Progenitor cell of endocrine pancreas (in vitro differentiated cells): Measurements from ENCODE around the gene CYP2W1. TPM values are rescaled to one million over a fixed set of nuclear protein-coding genes. Genes with fewer than 3 reads are reported as not detected.

ENCODE experiments used
- DNase-seq: peaks from one replicate; pipeline ENCODE4 v3.0.0; 2021; ENCODE audit warnings: low spot score; ENCODE audit not compliant: unreplicated experiment
- H3K27ac Mint-ChIP-seq: 2 replicates; pipeline ENCODE4 v1.8.0; 2021; ENCODE audit warnings: mild to moderate bottlenecking, moderate library complexity, mixed read lengths
- H3K27me3 Mint-ChIP-seq: 2 replicates; pipeline ENCODE4 v1.8.0; 2021; ENCODE audit warnings: mixed read lengths
- H3K36me3 Mint-ChIP-seq: 2 replicates; pipeline ENCODE4 v1.8.0; 2022; ENCODE audit warnings: mixed read lengths; ENCODE audit not compliant: insufficient read depth
- H3K4me1 Mint-ChIP-seq: 2 replicates; pipeline ENCODE4 v1.8.0; 2021; ENCODE audit warnings: low read depth, mixed read lengths
- H3K4me3 Mint-ChIP-seq: 2 replicates; pipeline ENCODE4 v1.8.0; 2021; ENCODE audit warnings: low read depth, mild to moderate bottlenecking, moderate library complexity, mixed read lengths
- H3K9me3 Mint-ChIP-seq: 2 replicates; pipeline ENCODE4 v1.8.0; 2021; ENCODE audit warnings: low read depth, mixed read lengths
- CTCF ChIP-seq: fragments of 200-600 bp; sonication (generic); IDR thresholded peaks from one replicate; pipeline ENCODE4 v1.5.0; 2021; ENCODE audit warnings: antibody characterized with exemption, mild to moderate bottlenecking; ENCODE audit not compliant: unreplicated experiment
- total RNA-seq: library from RNA; stranded (reverse); gene quantifications from 2 replicates; pipeline ENCODE4 v1.2.1, GENCODE V29; 2021

CYP2W1 gene
- total RNA-seq, 1 donor from 2014 or later = 1.2 TPM

DNA sequence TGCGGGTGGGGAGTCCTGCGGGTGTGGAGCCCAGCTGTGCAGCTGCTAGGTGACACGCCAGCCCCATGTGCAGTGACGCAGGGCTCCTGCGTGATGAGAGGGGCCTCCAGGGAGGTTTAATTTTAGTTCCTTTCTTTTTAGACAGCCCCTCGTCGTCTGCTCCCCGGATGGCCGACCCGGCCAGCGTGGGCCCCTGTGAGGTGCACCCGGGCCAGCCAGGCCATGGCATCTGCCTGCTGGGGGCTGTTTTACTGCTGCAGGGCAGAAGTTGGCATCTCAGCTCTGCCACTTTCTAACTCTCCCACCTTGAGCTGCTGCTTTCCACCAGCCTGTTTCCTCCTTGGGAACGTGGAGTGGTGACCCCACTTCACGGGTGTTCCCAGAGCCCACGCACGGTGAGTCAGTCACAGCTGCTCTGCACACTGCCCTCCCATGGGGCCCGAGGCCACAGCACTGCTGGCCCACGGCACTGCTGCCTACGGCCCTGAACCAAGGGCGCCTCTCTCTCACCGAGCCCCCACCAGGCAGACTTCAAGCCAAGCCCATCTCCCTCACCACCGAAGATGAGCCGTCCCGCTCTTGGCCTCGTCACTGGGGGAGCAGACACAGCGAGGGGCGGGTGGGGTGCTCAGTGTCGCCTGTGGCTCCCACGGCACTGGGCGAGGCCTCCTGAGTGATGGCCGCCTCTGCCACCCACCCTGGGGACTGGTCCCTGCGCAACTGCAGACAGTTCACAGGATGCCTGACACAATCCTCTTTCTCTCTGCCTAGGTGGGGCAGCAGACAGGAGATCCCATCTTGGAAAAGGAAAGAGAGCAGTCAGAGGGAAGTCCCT, 21.3 kb downstream of the CYP2W1 start:
- no peak overlapping the region for H3K4me3 Mint-ChIP-seq
- no peaks in the 10 kb centered on the region for H3K4me1 Mint-ChIP-seq
- H3K9me3 Mint-ChIP-seq = no peaks in the 10 kb centered on the region
- no peak for DNase-seq
- no peaks in the 10 kb centered on the region for H3K27me3 Mint-ChIP-seq
- H3K36me3 Mint-ChIP-seq = no peaks in the 10 kb centered on the region
- no peak for TF ChIP-seq CTCF
- H3K27ac Mint-ChIP-seq = peak overlapping the region; percentile 71

DNA sequence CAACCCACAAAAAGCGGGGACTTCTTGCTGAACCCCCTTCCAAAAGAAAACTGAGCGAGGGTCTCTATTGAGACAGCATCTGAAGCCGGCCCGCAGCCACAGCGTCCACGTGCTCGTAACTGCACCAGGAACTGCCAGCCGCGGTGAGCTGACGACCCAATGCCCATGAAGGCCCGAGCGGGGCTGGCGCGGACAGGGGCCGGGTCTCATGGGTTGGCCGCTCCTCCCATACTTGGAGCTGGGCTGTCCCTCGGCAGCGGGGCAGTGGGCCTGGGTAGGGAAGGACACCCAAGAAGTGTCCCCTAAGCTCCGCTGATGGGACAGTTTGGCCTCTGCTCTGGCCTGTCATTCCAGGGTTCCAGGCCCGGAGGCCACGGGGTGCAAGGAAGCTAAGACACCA, 22.3 kb downstream of the CYP2W1 start:
- no peak for TF ChIP-seq CTCF
- Mint-ChIP-seq H3K27me3 (no peaks in the 10 kb centered on the region), H3K27ac (no peak overlapping the region)

DNA sequence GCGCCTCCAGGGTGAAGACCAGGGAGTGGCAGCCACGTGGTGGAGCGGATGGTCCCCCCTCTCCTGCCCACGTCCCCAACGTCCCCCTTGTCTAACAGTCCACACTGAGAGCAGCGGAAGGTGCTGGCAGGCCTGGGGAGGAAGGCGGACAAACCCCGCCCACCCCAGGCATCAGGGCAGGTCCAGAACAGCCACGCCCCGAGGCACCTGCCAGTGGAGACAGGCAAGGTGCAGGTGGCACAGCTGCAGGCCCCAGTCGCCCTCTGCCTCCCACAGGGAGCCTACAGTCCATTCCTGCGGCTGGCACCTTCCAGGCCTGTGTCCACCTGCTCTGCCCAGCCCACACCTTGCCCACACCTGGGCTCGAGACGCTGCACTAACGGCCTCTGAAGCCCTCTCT, 24.9 kb downstream of the CYP2W1 start:
- no peak overlapping the region for H3K4me3 Mint-ChIP-seq
- no peaks in the 10 kb centered on the region for H3K27me3 Mint-ChIP-seq
- no peak for DNase-seq
- no peak for TF ChIP-seq CTCF
- no peaks in the 10 kb centered on the region for H3K4me1 Mint-ChIP-seq
- no peaks in the 10 kb centered on the region for H3K9me3 Mint-ChIP-seq
- H3K36me3 Mint-ChIP-seq = peaks cover 3% of the 10 kb centered on the region
- H3K27ac Mint-ChIP-seq = no peak overlapping the region

More for the DNA sequence above, 22.3 kb downstream of the CYP2W1 start:
- no peaks in the 10 kb centered on the region for H3K9me3 Mint-ChIP-seq
- no peak for DNase-seq
- H3K36me3 Mint-ChIP-seq = peaks cover 3% of the 10 kb centered on the region
- no peaks in the 10 kb centered on the region for H3K4me1 Mint-ChIP-seq
- H3K4me3 Mint-ChIP-seq = no peak overlapping the region

- Mint-ChIP-seq H3K9me3 (no peaks in the 10 kb centered on the region), H3K4me1 (no peaks in the 10 kb centered on the region), H3K27ac (no peak overlapping the region), H3K27me3 (no peaks in the 10 kb centered on the region), H3K4me3 (no peak overlapping the region), H3K36me3 (peaks cover 3% of the 10 kb centered on the region)
- TF ChIP-seq CTCF = no peak
- DNase-seq = no peak
These were observed 25.9 kb downstream of the CYP2W1 start for GRCh38 chr7:1008733-1009363.

DNA sequence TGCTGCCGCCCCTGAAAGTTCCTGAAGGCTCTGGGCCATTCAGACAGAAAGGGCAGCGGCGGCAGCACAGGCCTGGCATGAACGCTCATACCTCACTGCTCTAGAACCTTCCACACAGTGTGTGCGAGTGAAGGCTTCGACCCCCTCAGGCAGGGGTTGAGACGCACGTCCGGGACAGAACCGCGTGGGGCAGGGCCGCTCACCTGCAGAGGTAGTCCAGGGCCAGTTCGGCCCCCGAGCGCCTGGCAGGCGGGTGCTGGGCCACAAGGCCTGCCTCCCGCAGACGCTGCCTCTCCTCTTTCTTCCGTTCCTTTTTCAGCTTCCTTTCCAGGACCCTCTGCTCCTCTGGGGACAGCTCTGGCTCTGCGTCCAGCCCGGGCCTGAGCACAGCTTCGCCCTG, 26.8 kb downstream of the CYP2W1 start:
- no peak for TF ChIP-seq CTCF
- Mint-ChIP-seq H3K27me3 (no peaks in the 10 kb centered on the region), H3K4me1 (peaks cover 3% of the 10 kb centered on the region), H3K9me3 (no peaks in the 10 kb centered on the region), H3K36me3 (peaks cover 3% of the 10 kb centered on the region), H3K4me3 (no peak overlapping the region), H3K27ac (no peak overlapping the region)
- no peak for DNase-seq
